ENCODE results near the gene PAOX.
"Not testable (repeated sequence)": the region's sequence is repeated elsewhere in the genome, so short reads cannot be mapped to it uniquely, and the experiment has no call there.

Gene PAOX

DNA sequence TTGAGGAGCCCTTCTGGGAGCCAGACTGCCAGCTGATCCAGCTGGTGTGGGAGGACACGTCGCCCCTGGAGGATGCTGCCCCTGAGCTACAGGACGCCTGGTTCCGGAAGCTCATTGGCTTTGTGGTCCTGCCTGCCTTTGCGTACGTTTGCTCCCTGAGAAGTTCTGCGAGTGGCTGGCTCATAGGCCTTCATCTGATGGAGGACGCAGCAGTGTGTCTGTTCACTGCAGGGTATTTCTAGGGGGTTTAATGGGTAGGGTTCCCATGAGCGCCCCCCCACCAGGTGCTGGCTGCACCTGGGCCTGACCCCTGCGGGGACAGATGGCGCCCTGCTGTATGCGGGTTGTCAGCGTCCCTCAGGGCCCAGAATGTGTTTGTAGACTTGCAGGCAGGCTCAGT, 5.0 kb downstream of the PAOX start:
- Histone ChIP-seq H3K4me3 (ENCODE audit: insufficient read depth, low read length, poor library complexity, severe bottlenecking) (no peak overlapping the region), H3K9ac (ENCODE audit: low read length) (no peak overlapping the region), H2AFZ (ENCODE audit: low read depth, low read length, severe bottlenecking) (no peak overlapping the region), H4K20me1 (ENCODE audit: low read depth, low read length) (no peaks in the 10 kb centered on the region), H3K79me2 (ENCODE audit: insufficient read depth, low read length) (no peaks in the 10 kb centered on the region), H3K27ac (ENCODE audit: low read depth, low read length) (no peak overlapping the region), H3K36me3 (ENCODE audit: low read length) (no peaks in the 10 kb centered on the region), H3K4me2 (ENCODE audit: low read depth, low read length, poor library complexity, severe bottlenecking) (no peak overlapping the region), H3K9me3 (ENCODE audit: insufficient read depth, low read length) (no peaks in the 10 kb centered on the region), H3K27me3 (ENCODE audit: low read length) (no peaks in the 10 kb centered on the region), H3K9me2 (replicated peaks; ENCODE audit: insufficient read depth, low read length) (no peaks in the 10 kb centered on the region), H3F3A (ENCODE audit: insufficient read depth) (peaks cover 2% of the 10 kb centered on the region)
- TF ChIP-seq, protein P1, sequence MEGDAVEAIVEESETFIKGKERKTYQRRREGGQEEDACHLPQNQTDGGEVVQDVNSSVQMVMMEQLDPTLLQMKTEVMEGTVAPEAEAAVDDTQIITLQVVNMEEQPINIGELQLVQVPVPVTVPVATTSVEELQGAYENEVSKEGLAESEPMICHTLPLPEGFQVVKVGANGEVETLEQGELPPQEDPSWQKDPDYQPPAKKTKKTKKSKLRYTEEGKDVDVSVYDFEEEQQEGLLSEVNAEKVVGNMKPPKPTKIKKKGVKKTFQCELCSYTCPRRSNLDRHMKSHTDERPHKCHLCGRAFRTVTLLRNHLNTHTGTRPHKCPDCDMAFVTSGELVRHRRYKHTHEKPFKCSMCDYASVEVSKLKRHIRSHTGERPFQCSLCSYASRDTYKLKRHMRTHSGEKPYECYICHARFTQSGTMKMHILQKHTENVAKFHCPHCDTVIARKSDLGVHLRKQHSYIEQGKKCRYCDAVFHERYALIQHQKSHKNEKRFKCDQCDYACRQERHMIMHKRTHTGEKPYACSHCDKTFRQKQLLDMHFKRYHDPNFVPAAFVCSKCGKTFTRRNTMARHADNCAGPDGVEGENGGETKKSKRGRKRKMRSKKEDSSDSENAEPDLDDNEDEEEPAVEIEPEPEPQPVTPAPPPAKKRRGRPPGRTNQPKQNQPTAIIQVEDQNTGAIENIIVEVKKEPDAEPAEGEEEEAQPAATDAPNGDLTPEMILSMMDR (IDR thresholded peaks at IDR 0.05; ENCODE audit: insufficient read depth, low read length, poor library complexity, severe bottlenecking), result no peak
- no peak for TF ChIP-seq EZH2phosphoT487 (conservative IDR thresholded peaks at IDR 0.05; ENCODE audit: low read length)

DNA sequence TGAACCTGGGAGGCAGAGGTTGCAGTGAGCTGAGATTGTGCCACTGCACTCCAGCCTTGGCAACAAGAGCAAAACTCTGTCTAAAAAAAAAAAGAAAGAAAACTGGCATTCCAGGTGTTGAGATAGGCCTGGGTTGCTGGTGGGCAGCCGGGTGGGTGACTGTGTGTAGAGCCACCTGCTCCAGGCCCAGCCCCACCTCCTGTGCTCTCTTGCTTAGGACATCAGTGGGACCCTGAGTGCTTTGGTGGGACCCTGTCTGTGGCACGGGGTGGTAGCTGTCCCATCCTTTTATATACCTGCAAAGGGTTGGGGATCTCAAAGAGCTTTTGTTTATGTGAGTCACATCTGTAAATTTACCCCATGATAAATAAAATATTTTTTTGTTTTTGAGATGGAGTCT, 6.2 kb downstream of the PAOX start:
- H3K27ac ChIP-seq (ENCODE audit: low read depth, low read length), result no peak overlapping the region

DNA sequence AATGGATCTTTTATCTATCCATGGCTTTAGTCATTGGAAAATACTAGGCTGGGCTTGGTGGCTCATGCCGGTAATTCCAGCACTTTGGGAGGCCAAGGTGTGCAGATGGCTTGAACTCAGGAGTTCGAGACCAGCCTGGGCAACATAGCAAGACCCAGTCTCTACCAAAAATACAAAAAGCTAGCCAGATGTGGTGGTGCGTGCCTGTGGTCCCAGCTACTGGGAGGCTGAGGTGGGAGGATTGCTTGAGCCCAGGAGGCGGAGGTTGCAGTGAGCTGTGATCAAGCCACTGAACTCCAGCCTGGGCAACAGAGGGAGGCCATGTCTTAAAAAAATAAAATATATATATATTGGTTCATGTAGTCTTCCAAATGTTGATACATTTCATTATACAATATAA, 7.9 kb downstream of the PAOX start:
- not testable (repeated sequence) for H3K4me3 ChIP-seq (ENCODE audit: insufficient read depth, low read length, poor library complexity, severe bottlenecking); H2AFZ ChIP-seq (ENCODE audit: low read depth, low read length, severe bottlenecking); H3K4me2 ChIP-seq (ENCODE audit: low read depth, low read length, poor library complexity, severe bottlenecking)

More for the DNA sequence above, 6.2 kb downstream of the PAOX start:
- no peak overlapping the region for H3K9ac ChIP-seq (ENCODE audit: low read length)
- no peaks in the 10 kb centered on the region for H4K20me1 ChIP-seq (ENCODE audit: low read depth, low read length)
- H3K79me2 ChIP-seq (ENCODE audit: insufficient read depth, low read length), result no peaks in the 10 kb centered on the region
- H3K4me2 ChIP-seq (ENCODE audit: low read depth, low read length, poor library complexity, severe bottlenecking), result no peak overlapping the region
- TF ChIP-seq, protein P1 (IDR thresholded peaks at IDR 0.05; ENCODE audit: insufficient read depth, low read length, poor library complexity, severe bottlenecking), result no peak
- TF ChIP-seq EZH2phosphoT487 (conservative IDR thresholded peaks at IDR 0.05; ENCODE audit: low read length), result no peak
- H3K36me3 ChIP-seq (ENCODE audit: low read length), result no peaks in the 10 kb centered on the region
- no peaks in the 10 kb centered on the region for H3K9me3 ChIP-seq (ENCODE audit: insufficient read depth, low read length)
- peaks cover 10% of the 10 kb centered on the region for H3F3A ChIP-seq (ENCODE audit: insufficient read depth)
- no peaks in the 10 kb centered on the region for H3K9me2 ChIP-seq (replicated peaks; ENCODE audit: insufficient read depth, low read length)
- no peak overlapping the region for H2AFZ ChIP-seq (ENCODE audit: low read depth, low read length, severe bottlenecking)
- H3K4me3 ChIP-seq (ENCODE audit: insufficient read depth, low read length, poor library complexity, severe bottlenecking), result no peak overlapping the region
- no peaks in the 10 kb centered on the region for H3K27me3 ChIP-seq (ENCODE audit: low read length)

DNA sequence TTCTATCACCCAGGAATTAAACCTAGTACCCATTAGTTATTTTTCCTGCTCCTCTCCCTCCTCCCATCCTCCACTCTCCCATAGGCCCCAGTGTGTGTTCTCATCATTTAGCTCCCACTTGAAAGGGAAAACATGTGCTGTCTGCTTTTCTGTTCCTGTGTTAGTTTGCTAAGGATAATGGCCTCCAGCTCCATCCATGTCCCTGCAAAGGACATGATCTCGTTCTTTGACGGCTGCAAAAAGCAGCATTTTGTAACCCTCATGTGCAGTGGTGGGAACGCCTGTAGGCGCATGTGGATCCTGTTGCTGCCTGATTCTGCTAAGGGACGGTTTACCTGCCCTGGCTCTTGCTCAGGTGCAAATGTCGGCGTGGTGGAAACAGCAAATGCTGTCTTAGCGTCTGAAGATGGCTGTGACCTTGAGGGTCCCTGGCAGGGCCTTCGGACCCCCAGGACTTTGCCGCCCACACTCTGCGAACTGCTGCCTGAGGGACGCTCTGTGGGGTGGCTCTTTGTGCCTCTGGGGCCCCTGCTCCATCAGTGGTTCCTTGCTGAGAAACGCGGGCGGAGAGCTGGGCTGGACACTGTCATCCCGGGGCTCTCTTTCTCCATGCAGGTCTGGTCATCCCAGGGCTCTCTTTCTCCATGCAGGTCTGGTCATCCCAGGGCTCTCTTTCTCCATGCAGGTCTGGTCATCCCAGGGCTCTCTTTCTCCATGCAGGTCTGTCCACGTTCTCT, 9.3 kb downstream of the PAOX start:
- Histone ChIP-seq H3K36me3 (ENCODE audit: low read length) (no peaks in the 10 kb centered on the region), H3K4me2 (ENCODE audit: low read depth, low read length, poor library complexity, severe bottlenecking) (peak overlapping the region; percentile 92), H3K9ac (ENCODE audit: low read length) (peak overlapping the region; percentile 61), H3K79me2 (ENCODE audit: insufficient read depth, low read length) (no peaks in the 10 kb centered on the region), H3K27me3 (ENCODE audit: low read length) (no peaks in the 10 kb centered on the region), H2AFZ (ENCODE audit: low read depth, low read length, severe bottlenecking) (peak overlapping the region; percentile 44), H3F3A (ENCODE audit: insufficient read depth) (peaks cover 18% of the 10 kb centered on the region), H3K27ac (ENCODE audit: low read depth, low read length) (peak overlapping the region; percentile 93), H4K20me1 (ENCODE audit: low read depth, low read length) (no peaks in the 10 kb centered on the region), H3K9me3 (ENCODE audit: insufficient read depth, low read length) (no peaks in the 10 kb centered on the region), H3K4me3 (ENCODE audit: insufficient read depth, low read length, poor library complexity, severe bottlenecking) (peak overlapping the region; percentile 32), H3K9me2 (replicated peaks; ENCODE audit: insufficient read depth, low read length) (no peaks in the 10 kb centered on the region)
- no peak for TF ChIP-seq EZH2phosphoT487 (conservative IDR thresholded peaks at IDR 0.05; ENCODE audit: low read length)
- TF ChIP-seq, protein P1 (IDR thresholded peaks at IDR 0.05; ENCODE audit: insufficient read depth, low read length, poor library complexity, severe bottlenecking), result no peak

More for the DNA sequence above, 7.9 kb downstream of the PAOX start:
- not testable (repeated sequence) for H3K36me3 ChIP-seq (ENCODE audit: low read length); H3K27ac ChIP-seq (ENCODE audit: low read depth, low read length); H3K79me2 ChIP-seq (ENCODE audit: insufficient read depth, low read length); H3K9me3 ChIP-seq (ENCODE audit: insufficient read depth, low read length); H4K20me1 ChIP-seq (ENCODE audit: low read depth, low read length); H3K27me3 ChIP-seq (ENCODE audit: low read length); H3K9ac ChIP-seq (ENCODE audit: low read length); H3K9me2 ChIP-seq (replicated peaks; ENCODE audit: insufficient read depth, low read length)
- peaks cover 14% of the 10 kb centered on the region for H3F3A ChIP-seq (ENCODE audit: insufficient read depth)
